Stimulated activated CD8-positive, alpha-beta memory T cell treated with anti-CD3 and anti-CD28 coated beads, Interleukin-2, amount 100 ng/mL, for 1 hour (primary cell): ENCODE data around the gene TAPBP.

Experiments
- DNase-seq, 2 donors: peaks; one replicate each; pipeline ENCODE4 v3.0.0-alpha.2; 2020; ENCODE audit warnings: low read depth in 2 of 2

TAPBP gene

DNA sequence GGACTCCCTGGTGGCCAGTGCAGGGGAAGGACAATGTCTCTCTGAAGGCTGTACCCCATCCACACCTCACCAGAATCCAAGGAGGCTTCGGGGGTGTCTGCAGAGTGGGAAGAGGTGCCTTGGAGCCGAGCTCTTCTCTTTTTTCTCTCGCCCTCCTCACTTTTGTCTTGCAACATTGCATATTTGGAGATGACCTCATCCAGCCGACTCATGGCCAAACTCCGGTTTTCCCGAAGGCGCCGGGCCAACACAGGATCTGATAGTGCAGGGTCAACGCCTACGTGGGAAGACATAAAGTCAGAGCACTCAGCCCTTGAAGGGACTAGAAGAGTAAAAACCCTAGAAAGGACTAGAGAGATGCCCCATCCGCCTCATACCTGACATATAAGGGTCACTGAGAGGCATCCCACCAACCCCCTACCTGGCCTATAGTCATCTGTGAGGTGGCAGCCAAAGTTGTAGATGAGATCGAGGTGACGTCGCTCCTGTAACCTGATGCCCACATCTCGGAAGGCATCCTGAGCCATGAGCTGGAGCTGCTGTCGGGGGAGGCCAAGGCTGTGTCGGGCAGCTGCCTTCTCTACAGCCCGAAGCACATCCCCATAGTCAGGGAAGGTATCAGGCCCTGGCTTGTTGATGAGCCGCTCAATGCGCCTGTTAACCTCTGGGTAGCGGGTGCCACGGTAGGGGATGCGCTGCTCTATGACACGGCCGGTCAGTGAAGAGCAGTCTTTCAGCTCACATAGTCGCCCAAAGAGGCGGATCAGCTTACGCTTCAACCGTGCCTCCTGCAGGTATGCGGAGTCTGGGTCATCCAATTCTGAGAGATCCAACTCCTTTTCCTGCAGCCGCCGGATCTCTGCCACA is 6.7 kb upstream of the TAPBP start:
- DNase-seq = no peak

DNA sequence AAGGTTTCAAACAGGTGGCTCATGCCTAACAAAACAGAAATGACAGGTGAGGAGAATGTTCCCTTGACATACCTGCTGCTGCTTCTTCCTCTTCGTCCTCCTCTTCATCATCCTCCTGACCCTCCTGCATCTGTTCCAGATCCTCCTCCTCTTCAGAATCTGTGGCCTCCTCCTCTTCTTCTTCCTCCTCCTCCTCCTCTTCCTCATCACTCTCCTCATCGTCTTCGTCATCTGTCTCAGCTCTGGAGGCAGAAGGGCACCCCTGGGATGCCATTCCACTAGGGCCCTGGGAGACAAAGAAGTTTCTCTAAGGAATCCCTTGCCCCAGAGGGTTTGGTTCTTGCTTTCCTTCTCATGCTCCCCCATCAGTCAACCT is 6.0 kb upstream of the TAPBP start:
- DNase-seq = no peak

DNA sequence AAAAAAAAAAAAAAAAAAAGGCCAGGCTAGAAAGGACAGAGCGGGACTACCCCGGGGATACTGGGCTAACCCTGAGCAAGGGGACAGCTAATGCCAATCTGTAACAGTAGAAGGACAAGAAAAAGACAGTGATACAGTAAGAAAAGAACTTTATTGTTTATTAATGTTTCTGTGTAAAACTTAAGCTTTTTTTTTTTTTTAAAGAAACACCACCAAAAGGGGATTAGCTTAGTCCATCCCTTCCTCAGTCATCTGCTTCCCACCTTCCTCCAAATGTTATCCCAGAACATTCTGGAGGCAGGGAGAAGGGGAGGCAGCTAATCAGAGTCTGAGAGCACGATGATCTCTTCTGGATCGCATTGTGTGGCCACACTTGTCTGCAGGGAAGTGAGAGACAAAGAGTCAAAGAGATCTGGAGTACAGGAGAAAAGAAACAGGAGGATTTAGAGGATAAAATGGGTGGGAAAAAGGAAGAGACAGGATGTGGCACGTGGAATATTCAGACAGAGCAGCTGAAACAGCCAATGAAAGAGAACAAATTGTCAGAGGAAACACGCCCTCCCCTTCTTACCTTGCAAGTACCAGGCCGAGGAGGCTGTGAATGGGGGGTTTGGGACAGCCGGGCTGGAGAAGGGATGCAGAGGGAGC is 4.7 kb upstream of the TAPBP start:
- DNase-seq = no peak

DNA sequence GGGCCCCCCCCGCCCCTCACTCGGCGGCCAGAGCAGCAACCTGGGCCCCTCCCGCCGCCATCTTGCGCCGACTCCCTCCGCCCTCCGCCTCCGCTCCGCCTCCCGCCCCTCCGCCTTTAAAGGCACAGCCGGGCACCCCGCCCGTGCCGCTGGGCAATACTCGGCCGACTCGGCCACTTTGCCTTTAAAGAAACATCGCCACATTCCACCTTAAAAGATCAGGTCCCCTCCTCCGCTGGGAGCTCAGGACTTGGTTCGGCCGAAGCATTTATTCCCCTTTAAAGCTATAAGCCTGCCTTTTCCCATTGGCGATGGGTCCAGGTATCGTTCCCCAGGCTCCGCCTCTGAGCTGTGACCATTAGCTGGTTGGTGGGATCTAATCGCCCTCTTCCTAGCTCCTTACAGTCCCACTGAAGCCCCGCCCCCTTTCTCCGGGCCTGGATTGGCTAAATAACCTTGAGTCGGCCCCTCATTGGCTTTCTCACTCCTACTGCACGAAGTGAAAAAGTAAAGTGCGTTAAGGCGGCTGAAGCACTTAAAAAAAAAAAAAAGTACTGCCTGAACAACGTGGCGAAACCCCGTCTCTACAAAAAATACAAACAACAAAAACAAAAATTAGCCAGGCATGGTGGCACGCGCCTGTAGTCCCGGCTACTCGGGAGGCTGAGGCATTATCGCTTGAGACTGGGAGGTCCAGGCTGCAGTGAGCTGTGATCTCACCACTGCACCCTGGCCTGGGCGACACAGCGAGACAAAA is 4.0 kb upstream of the TAPBP start, which contains the start of gene ZBTB22:
TSS of gene ZBTB22 (minus strand) at position 76 of the 757 bp plus-strand sequence. CDS start 828 bp downstream, outside the sequence.
- peak; percentile 85 to 93 for DNase-seq

DNA sequence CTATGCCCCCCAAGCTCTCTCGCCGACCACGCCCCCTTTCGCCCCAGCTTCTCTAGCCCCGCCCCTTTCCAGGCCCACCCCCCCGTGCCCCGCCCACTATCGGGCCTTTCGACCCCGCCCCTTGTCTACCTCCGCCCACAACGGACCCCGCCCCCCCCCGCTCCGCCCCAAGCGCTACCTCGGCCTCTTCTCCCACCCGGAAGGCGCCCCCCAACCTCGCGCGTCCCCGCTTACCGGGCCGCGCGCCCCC is 3.5 kb upstream of the TAPBP start:
- no peak for DNase-seq

DNA sequence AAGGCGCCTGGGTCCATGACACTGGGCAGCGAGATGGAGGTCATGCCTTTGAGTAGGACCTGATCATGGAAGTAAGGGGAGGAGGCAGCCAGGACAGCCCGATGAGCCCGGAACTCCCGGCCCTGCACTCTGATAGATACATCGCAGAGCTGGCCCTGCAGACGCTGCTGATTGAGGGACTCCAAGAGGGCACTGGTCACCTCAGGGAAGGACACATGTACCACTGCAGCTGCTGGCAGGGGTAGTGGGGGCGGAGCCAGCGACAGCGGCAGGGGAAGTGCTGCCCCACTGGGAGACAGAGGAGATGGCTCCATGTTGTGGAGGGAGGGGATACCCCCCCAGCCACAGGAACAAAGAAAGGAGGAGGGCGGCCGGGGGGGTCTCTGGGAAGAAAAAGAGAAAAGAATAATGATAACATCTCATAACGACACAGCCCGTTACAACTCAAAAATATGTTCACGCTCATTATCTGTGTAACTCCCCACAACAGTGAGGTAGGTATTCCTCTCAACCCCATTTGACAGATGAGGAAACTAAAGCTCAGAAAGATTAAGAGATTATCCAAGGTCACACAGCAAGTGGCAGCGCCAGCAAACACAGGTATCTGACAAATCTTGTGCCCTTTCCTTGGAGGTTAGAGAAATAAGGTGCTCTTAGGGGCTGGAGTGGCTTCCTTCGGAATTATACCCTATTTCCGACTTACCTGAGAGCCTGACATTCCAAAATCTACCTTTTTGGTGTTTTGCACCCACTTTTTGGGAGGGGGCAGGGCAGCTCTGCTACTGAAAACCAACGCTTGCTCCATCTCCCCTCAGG is 2.9 kb upstream of the TAPBP start:
- no peak for DNase-seq

DNA sequence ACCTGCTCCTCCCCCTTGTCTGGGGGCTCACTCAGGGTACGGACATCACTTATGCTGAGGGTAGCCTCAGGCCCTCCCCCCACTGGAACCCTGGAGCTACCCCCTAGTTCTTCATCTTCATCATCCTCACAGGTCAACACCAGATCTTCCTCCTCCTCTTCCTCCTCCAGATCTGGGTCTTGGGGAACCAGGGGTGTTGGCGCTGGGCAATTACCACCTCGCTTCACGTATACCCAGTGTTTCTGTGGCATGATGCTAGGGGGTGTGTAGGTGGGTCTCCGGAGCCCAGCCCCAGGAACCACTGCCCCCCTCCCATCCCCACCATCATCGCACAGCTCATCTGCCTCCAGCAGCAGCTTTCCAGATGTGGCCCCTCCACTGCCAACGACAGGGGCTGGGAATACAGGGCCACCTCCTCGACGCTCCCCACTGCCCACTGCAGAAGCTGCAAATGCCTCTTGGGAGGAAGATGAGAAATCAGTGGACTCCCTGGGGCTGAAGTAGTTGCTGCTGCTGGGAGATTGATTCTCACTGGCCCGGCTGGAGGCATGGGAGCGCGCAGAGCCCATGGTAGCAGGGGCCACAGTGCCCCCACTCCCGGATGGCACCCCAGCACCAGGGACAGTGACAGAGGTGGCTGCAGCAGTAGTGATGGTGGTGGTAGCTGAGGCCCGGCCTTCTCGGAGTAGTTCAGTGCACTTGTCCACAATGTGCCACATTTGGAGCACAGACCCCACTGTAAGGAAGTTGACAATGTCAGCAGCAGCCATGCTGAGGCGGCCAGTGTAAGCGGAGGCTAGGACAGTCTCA is 2.1 kb upstream of the TAPBP start:
- DNase-seq = no peak

DNA sequence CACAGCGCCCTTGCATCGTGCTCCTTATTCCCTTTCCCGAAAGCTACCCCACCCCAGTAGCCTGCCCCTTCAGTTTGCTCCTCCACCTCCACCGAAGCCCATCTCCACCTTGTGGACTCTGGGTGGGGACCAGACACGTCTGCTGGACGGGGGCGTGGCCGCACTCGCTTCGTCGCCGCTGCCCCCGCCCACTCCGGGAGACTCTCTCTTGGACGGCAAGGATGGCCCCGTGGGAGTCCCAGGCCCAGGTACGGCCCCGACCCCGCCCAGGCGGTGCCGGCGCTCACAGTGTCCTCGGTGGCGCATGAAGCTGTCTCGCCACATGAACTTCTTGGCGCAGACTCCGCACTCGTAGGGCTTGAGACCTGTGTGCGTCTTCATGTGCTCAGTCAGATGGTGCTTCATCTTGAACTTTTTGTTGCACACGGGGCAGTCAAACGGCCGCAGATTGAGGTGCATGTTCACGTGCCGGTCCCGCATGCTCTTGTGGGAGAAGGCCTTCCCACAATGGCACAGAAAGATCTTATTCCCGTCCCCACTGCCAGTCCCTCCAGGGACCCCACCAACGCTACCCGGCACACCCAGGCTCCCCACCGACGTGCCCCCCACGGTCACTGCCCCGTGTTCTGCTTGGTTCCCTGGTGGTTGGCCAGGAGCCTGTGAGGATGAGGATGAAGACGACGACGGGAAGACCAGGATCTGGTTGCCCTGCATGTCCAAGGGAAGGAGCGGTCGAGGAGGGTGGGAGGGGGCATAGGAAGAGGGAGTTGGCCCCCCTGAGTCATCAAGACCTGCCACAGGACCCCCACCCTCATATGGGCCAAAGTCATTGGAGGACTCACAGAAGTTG is 1.3 kb upstream of the TAPBP start:
- DNase-seq = no peak

DNA sequence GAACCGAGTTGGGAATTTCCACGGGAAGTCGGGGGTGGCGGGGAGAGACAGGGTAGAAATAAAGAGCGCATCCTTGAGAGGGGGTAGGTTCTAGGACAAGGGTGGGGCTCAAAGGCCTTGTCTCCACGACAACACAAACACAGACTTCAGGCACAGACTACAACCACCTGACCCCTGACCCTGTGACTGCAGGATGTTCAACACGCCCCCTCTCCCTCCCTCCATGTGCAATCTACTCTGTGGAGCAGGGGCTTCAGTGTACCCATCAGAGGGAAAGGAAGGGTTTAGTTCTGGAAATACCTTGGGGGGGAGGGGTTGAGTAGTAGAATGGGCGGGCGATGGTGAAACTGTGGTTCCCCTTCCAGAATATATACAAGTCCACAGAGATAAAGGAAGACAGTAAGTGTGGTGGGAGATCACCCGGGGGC is 651 bp upstream of the TAPBP start:
- DNase-seq = peak in 1 of 2 donors; percentile 47

DNA sequence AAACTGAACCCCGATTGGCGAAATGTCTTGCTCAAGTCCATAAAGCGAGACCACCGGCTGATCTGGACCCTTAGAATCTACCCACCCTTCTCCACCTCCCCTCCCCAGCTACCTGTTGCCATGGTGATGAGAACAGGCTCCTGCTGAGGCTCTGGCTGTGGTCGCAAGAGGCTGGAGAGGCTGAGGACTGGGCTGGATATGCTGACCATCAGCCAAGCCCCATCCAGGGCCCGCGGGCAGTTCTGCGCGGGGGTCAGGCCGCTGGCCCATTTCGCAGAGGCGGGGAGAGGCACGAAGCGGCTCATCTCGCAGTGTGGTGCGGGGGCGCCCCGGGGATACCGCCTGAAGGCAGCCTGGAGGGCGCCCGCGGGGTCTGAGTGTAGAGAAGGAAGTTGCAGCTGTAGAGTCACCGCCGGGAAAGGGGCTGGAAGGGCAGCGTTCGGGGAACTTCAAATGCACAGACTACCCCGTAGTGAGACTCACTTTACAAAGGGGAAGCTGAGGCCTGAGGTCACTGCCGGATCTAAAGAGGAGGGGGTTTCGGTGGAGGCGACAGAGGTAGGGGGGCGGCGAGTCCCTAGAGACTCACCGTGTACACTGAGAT is 671 bp downstream of the TAPBP start:
- no peak for DNase-seq

DNA sequence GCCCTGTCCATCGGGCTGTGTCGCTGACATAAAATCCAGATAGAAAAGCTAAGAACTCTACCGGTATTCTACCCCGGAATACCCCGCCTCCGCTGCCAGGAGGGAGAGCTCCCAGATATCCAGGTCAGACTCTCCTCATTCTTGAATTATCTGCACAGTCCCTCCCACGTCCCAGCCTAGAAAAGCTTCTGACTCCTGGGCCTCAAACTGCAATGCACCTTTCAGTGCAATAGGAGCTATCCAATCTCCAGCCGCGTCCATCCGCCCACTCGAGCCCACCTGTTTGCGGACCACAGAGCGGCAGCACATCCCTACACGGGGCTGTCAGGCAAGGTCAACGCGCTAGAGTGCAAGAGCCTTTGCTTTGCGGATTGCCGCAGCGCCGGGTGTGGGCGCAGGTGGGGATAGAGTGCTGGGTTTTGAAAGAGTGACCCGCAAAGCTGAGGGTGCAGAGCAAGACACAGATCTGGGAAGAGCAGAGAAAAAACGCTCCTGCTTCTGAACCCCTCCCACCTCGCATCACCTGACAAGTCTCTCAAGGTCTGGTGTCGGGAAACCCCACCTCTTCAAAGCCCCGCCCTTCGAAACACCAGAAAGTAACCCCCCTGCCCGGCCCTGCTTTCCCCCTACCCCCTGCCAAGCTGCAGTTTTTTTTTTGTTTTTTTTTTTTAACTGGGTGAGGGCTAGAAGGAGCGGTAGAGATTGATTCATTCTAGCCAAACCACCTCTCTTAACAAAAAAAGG is 1.3 kb downstream of the TAPBP start:
- DNase-seq = peak; percentile 58 to 73

DNA sequence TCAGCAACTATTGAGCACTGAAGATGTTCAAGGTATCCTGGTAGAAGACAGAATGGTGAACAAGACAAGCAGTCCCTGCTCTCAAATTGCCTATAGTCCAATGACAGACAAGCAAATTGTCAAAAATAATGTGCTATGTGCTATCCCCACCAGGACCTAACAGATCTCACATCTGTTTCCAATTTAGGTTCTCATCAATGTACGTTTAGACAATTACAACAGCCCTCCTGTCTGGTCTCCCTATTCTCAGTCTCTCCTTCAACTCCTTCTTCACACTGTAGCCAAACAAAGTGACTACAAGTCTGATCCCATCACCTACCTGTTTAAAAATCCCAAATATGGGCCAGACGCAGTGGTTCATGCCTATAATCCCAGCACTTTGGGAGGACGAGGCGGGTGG is 7.5 kb downstream of the TAPBP start:
- no peak for DNase-seq

DNA sequence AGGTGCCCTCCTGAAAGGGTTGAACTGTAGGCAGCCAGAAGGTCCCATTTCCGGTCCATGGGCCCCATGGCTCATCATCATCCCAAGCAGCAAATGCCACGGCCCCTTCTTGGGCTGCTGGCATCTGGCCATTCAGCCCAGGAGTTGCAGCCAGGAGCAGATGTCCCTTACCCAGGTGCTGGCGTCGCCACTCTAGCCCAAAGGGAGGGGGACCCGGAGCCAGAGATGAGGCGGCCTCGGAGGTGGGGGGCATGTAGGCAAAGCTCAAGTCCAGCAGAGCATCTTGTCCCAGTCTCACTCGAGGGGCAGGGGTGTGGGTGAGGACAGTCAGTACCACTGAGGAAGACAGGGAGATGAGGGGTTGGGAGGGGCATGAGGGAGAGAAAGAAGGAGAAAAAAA is 8.8 kb downstream of the TAPBP start:
- no peak for DNase-seq

DNA sequence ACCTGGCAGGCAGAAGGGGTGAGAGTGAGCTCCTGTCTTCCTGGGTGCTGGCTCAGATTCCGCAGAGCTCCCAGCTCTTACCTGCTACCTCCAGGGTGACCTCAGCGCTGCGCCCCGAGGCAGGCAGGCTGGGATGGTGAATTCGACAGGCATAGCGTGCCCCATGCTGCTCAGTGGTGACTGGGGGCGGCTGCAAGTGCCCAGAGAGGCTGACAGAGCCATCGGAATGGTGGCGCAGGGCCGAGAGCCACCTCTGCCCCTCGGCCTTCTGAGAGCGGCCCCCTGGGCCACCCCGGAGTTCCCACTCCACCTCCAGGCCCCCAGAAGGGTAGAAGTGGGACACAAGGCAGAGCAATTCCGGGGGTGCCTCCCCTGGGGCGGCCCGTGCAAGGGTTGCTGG is 9.7 kb downstream of the TAPBP start:
- DNase-seq = no peak

DNA sequence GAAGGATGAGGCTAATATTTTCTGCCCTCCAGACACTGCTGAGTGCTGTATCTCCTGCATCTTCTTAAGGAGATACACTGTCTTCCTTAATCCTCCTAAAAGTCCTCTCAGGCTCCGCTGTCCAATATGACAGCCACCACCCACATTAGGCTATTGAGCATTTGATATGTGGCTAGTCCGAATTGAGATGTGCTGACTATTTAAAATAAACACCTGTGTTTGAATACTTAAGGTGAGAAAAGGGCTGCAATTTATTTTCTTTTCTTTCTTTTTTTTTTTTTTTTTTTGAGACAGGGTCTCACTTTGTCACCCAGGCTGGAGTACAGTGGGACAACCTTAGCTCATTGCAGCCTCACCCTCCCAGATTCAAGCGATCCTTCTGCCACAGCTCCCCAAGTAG is 12.0 kb downstream of the TAPBP start:
- DNase-seq = no peak

DNA sequence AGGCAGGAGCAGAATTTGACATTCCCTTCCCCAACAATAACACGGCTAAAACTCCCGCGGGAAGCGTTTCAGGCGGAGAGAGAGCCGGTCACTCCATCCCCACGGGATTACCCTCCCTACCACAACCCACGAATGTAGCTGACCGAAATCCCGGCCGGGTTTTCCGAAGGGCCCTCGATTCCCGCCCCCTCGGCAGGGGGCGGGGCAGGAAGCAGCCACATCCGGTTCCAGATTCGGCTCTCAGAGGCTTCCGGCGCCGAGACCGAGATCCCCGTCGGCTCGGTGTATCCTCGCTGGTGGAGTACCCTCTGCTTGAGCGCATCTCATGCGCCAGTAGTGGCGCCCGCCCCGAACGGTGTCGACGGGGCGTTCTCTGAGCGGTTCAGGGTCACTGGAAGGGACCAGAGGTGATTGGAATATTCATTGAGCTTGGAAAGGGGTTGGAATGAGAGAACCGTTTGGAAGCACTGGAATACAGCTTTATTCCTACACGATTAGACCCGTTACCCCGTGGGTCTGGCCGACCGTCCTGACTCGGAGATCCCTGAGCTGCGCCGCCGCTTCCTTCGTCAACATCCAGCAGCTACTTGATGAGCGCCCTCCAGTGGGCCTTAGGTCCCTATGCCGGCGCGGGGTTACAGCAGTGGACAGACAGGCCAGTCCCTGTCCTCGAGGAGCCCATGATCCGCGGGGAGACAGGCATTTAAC is 14.5 kb downstream of the TAPBP start:
- DNase-seq = peak; percentile 88 to 91

DNA sequence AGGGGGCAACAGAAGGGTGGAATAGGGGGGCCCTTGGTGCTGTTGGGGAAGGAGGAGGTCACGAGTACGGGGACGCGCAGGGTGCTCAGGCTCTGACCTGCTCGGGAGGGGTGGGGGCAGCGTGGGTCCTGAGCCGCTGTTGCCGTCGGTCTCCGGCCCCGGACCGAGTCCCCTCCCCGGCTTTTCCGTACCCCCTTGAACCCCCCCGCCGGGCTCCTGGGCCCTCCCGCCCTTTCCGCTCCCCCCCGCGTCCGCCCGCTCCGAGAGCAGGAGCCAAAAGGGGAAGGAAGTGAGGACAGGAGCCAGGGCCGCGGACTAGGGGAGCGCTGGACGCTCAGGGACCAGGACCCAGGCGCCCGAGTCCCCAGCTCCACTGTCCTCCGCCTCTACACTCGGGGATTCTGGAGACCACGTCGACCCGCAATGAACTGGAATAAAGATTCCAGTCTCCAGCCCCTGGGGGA is 15.1 kb downstream of the TAPBP start, which contains the start of gene RGL2:
TSS of gene RGL2 (minus strand) at position 170 of the 464 bp plus-strand sequence. CDS start 332 bp downstream, outside the sequence.
- peak in 1 of 2 donors; percentile 48 for DNase-seq
